PC-9 (cell line): ENCODE data around the gene PPIL6. TPM values are rescaled to one million over a fixed set of nuclear protein-coding genes. Genes with fewer than 3 reads are reported as not detected.

Experiments used
- BruUV-seq: library from RNA; stranded (reverse); fragments of 400-500 nt; replicated peaks from 2 replicates; lab custom pipeline; 2021; lab: Mats Ljungman, UMichigan
- CTCF ChIA-PET: fragments of 300-600 bp; sonication (Branson Sonifier 250); formaldehyde crosslinking; loops from one replicate; lab custom pipeline; 2022; ENCODE audit warnings: antibody characterized with exemption; lab: Charles Lee
- POLR2A ChIA-PET: fragments of 300-600 bp; sonication (Branson Sonifier 250); formaldehyde crosslinking; loops from one replicate; lab custom pipeline; 2022; ENCODE audit warnings: antibody characterized with exemption; ENCODE audit not compliant: unreplicated experiment; lab: Charles Lee
- DNase-seq, 2 experiments: peaks; one replicate each; pipeline versions ENCODE4 v3.0.0 to v3.0.0-alpha.2; 2015 to 2022; ENCODE audit warnings: mixed read lengths in 1 of 2
- H2AFZ ChIP-seq: fragments of 200-600 bp; sonication (generic); 2 replicates; pipeline ENCODE4 v1.8.1; 2017; ENCODE audit warnings: antibody characterized with exemption
- H3F3A ChIP-seq: fragments of 200-600 bp; sonication (generic); 2 replicates; pipeline ENCODE4 v1.8.1; 2017; ENCODE audit warnings: antibody characterized with exemption, mild to moderate bottlenecking, low read depth; ENCODE audit not compliant: insufficient read depth
- H3K27ac ChIP-seq: fragments of 200-600 bp; sonication (generic); 2 replicates; pipeline ENCODE4 v1.6.1; 2016; ENCODE audit warnings: mixed run types
- H3K27me3 ChIP-seq: fragments of 200-600 bp; sonication (generic); 2 replicates; pipeline ENCODE4 v1.6.1; 2016; ENCODE audit warnings: low read depth, mixed run types; ENCODE audit not compliant: insufficient read depth
- H3K36me3 ChIP-seq: fragments of 200-600 bp; sonication (generic); 2 replicates; pipeline ENCODE4 v1.6.1; 2016; ENCODE audit warnings: low read depth, mixed run types
- H3K4me1 ChIP-seq: fragments of 200-600 bp; sonication (generic); replicated peaks from 2 replicates; pipeline ENCODE4 v1.6.1; 2016; ENCODE audit warnings: mixed run types; ENCODE audit not compliant: insufficient read depth
- H3K4me2 ChIP-seq: fragments of 200-600 bp; sonication (generic); 2 replicates; pipeline ENCODE4 v1.6.1; 2017; ENCODE audit warnings: mixed run types
- H3K4me3 ChIP-seq: fragments of 200-600 bp; sonication (generic); 2 replicates; pipeline ENCODE4 v1.6.1; 2016; ENCODE audit warnings: mixed run types
- H3K79me2 ChIP-seq: fragments of 200-600 bp; sonication (generic); 2 replicates; pipeline ENCODE4 v1.6.1; 2017; ENCODE audit warnings: low read depth, mixed run types
- H3K9me2 ChIP-seq: fragments of 200-600 bp; sonication (generic); 2 replicates; pipeline ENCODE4 v1.8.1; 2017; ENCODE audit warnings: mild to moderate bottlenecking; ENCODE audit not compliant: insufficient read depth
- H3K9me3 ChIP-seq: fragments of 200-600 bp; sonication (generic); 2 replicates; pipeline ENCODE4 v1.8.1; 2016; ENCODE audit warnings: low read depth; ENCODE audit not compliant: insufficient read depth
- H4K20me1 ChIP-seq: fragments of 200-600 bp; sonication (generic); 2 replicates; pipeline ENCODE4 v1.8.1; 2017; ENCODE audit not compliant: insufficient read depth
- CTCF ChIP-seq: fragments of 200-600 bp; sonication (generic); conservative IDR thresholded peaks from 2 replicates; pipeline ENCODE4 v1.6.1; 2017; ENCODE audit warnings: mixed run types, antibody characterized with exemption, mild to moderate bottlenecking, moderate library complexity
- EZH2 ChIP-seq: fragments of 200-600 bp; sonication (generic); IDR thresholded peaks from 2 replicates; pipeline ENCODE4 v1.8.0; 2017; ENCODE audit warnings: antibody characterized with exemption, low read depth
- intact Hi-C: fragments of 100-400 bp; cut with micrococcal nuclease; formaldehyde crosslinking; loops from one replicate; pipeline ENCODE4 v1.10.0; 2022; ENCODE audit not compliant: unreplicated experiment
- total RNA-seq: library from RNA; stranded (reverse); gene quantifications from 2 replicates; pipeline ENCODE4 v1.2.3, GENCODE V29; 2021

The PPIL6 gene
- total RNA-seq, 1 experiment from 2014 or later = 15.5 TPM

GRCh38 chr6:109449795-109450673, 9.6 kb upstream of the PPIL6 start:
- peaks cover 23% of the 10 kb centered on the region; the same call in 1 of the 2 replicates for H3F3A ChIP-seq
- TF ChIP-seq CTCF (no peak), EZH2 (no peak)
- no peak for DNase-seq
- no peak overlapping the region for H3K27ac ChIP-seq
- H3K36me3 ChIP-seq = no peaks in the 10 kb centered on the region
- no peak overlapping the region for H3K4me2 ChIP-seq
- H3K9me2 ChIP-seq = no peaks in the 10 kb centered on the region
- no peaks in the 10 kb centered on the region; the same call in 1 of the 2 replicates for H3K4me1 ChIP-seq
- H3K4me3 ChIP-seq = no peak overlapping the region
- ChIA-PET POLR2A (interaction anchor here (0.5 kb wide), 1 partner anchor 589 kb away, joined by 3 read pairs; no protein-coding TSS in a partner anchor), CTCF (no interaction called here)
- intact Hi-C loops = no loop called here
- H2AFZ ChIP-seq = no peak overlapping the region
- H3K79me2 ChIP-seq = no peaks in the 10 kb centered on the region
- H3K9me3 ChIP-seq = no peaks in the 10 kb centered on the region
- BruUV-seq = no TSS peak
- no peaks in the 10 kb centered on the region for H3K27me3 ChIP-seq
- H4K20me1 ChIP-seq = no peaks in the 10 kb centered on the region

- Histone ChIP-seq H3K9me2 (no peaks in the 10 kb centered on the region), H3K79me2 (no peaks in the 10 kb centered on the region), H3K36me3 (0 out of 2 replicates have a peak, but pooled peaks cover 2% of the 10 kb centered on the region), H3F3A (peaks cover 18% of the 10 kb centered on the region; the same call in 1 of the 2 replicates), H4K20me1 (no peaks in the 10 kb centered on the region), H3K4me3 (no peak overlapping the region), H3K9me3 (no peaks in the 10 kb centered on the region), H3K4me2 (no peak overlapping the region), H3K27ac (no peak overlapping the region), H3K27me3 (no peaks in the 10 kb centered on the region), H2AFZ (no peak overlapping the region), H3K4me1 (no peaks in the 10 kb centered on the region)
- ChIA-PET POLR2A (no interaction called here), CTCF (no interaction called here)
- no peak for DNase-seq
- TF ChIP-seq CTCF (no peak), EZH2 (no peak)
- intact Hi-C loops = no loop called here
- BruUV-seq = no TSS peak
Observed at GRCh38 chr6:109449064-109449794, 8.8 kb upstream of the PPIL6 start.

DNA sequence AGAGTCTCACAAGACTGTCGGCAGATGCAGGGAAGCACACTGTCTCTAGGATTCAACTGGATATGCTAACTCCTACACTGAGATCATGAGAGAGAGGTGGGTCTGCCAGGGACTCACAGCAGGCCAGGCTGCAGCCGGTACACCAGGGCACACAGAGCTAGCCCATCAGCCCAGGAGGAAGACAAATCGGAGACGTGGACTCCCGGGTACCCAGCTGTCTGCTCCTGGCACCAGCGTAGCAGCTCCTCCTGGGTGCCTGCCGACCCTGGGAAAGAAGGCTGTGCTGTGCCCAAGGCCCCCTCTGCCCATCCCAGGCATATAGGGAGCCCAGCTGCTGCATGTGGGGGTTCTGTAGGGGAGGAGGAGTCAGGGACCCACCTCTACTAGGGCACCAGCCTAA, 8.2 kb upstream of the PPIL6 start:
- no peak for TF ChIP-seq EZH2
- TF ChIP-seq CTCF = no peak
- Histone ChIP-seq H4K20me1 (no peaks in the 10 kb centered on the region), H3F3A (peaks cover 15% of the 10 kb centered on the region; the same call in 1 of the 2 replicates), H3K27ac (no peak overlapping the region), H3K9me3 (no peaks in the 10 kb centered on the region), H3K4me3 (no peak overlapping the region), H3K27me3 (no peaks in the 10 kb centered on the region), H3K4me1 (no peaks in the 10 kb centered on the region), H3K79me2 (no peaks in the 10 kb centered on the region), H3K4me2 (no peak overlapping the region), H3K36me3 (0 out of 2 replicates have a peak, but pooled peaks cover 3% of the 10 kb centered on the region), H2AFZ (no peak overlapping the region), H3K9me2 (no peaks in the 10 kb centered on the region)
- POLR2A ChIA-PET = no interaction called here
- BruUV-seq = no TSS peak
- DNase-seq = no peak
- intact Hi-C loops = no loop called here
- CTCF ChIA-PET = no interaction called here
